Skeletal muscle satellite cell (primary cell): ENCODE results near the gene HOXC10.

Source experiments
- H3K27me3 ChIP-seq: 2 replicates; pipeline ENCODE4 v1.7.0; 2013; ENCODE audit warnings: low read length; ENCODE audit not compliant: control insufficient read depth, insufficient read depth
- H3K36me3 ChIP-seq: 2 replicates; pipeline ENCODE4 v1.7.0; 2013; ENCODE audit warnings: mild to moderate bottlenecking, control low read depth, low read length; ENCODE audit not compliant: insufficient read depth
- H3K4me1 ChIP-seq: 2 replicates; pipeline ENCODE4 v1.7.0; 2013; ENCODE audit warnings: low read length; ENCODE audit not compliant: control insufficient read depth, insufficient read depth
- H3K4me2 ChIP-seq: 2 replicates; pipeline ENCODE4 v1.7.0; 2013; ENCODE audit warnings: mild to moderate bottlenecking, low read length
- H3K4me3 ChIP-seq: 2 replicates; pipeline ENCODE4 v1.7.0; 2013; ENCODE audit warnings: low read length
- H3K9ac ChIP-seq: 2 replicates; pipeline ENCODE4 v1.7.0; 2013; ENCODE audit warnings: mild to moderate bottlenecking, low read depth, low read length, moderate library complexity
- H3K9me3 ChIP-seq: replicated peaks from 2 replicates; pipeline ENCODE4 v1.7.0; 2013; ENCODE audit warnings: mild to moderate bottlenecking, control low read depth, low read length

HOXC10 gene

DNA sequence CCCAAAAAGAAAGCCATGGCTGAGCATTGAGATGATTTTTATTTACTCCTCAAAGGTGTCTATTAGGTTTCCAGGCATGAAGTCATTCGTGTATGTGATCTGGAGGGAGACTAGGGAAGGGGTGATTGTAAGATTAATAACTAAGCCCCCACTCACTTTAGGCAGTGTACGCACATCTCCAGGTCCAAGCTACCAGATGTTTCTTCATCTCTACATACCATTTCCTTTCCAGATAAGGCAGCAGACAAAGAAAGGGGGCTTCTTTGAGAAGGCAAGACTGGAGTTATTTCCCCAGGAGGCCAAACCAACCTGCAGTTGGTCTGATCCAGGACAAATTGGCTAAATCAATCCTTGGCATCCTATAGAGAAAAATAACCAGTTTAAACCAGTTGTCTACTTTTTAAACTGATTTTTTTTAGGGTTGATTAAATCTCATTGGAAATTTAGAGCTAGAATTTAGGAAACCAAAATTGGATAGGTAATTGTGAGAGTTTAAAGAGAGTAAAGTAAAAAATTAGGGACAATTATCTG is 42.4 kb upstream of the HOXC10 start:
- Histone ChIP-seq H3K27me3 (peaks cover under 1% of the 10 kb centered on the region), H3K36me3 (peaks cover 20% of the 10 kb centered on the region), H3K4me1 (peaks cover 21% of the 10 kb centered on the region), H3K4me3 (no peak overlapping the region), H3K4me2 (peak overlapping the region; percentile 18), H3K9me3 (no peaks in the 10 kb centered on the region), H3K9ac (no peak overlapping the region)

DNA sequence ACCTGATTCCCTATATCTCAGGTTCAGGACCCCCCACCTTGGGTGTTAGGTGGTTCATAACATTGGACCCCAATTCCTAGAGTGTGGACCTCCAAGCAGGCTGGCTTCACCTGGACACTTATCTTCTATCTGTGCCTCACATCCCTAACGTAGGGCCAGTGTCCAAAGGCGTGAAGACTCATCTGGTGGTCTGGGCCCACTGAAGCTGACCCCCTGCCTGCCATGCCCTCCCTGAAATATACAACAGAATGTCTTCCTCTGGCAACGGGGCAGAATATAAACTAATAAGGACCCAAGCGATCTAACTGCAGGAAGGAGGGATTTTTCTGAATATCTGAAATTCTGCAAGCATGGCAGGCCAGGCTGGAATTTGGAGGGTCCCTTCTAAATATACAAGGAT is 40.7 kb upstream of the HOXC10 start:
- Histone ChIP-seq H3K4me3 (no peak overlapping the region), H3K4me1 (peaks cover 17% of the 10 kb centered on the region), H3K27me3 (no peaks in the 10 kb centered on the region), H3K9me3 (no peaks in the 10 kb centered on the region), H3K4me2 (no peak overlapping the region), H3K9ac (no peak overlapping the region), H3K36me3 (peaks cover 20% of the 10 kb centered on the region)

DNA sequence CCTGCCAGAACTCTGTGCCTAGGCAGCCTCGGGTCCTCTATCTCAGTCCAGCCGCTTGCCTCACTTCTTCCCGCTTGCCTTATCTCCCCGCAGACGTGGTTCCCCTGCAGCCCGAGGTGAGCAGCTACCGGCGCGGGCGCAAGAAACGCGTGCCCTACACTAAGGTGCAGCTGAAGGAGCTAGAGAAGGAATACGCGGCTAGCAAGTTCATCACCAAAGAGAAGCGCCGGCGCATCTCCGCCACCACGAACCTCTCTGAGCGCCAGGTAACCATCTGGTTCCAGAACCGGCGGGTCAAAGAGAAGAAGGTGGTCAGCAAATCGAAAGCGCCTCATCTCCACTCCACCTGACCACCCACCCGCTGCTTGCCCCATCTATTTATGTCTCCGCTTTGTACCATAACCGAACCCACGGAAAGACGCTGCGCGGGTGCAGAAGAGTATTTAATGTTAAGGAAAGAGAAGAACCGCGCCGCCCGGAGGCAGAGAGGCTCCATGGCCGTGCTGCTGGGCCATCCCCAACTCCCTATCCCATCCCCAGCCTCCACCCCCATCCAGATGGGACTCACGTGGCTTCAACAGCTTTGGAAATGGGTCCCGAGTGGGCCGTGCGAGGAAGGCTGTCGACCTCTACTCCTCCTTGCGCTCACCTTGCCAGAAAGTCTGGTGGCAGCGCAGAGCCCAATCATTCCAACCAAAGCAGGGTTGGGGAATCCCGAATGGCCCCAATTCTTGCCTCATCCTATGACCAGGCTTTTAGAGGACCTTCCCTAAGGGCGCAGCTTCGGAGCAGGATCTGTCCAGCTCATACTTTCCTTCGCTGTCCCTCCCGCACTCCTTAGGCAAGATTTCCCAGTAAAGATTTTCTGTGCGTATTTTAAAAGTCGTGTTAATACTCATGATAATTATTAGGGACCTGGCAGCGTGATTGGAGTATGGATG is 39.8 kb upstream of the HOXC10 start:
- Histone ChIP-seq H3K36me3 (peaks cover 20% of the 10 kb centered on the region), H3K4me2 (no peak overlapping the region), H3K4me3 (no peak overlapping the region), H3K9me3 (no peaks in the 10 kb centered on the region), H3K4me1 (peaks cover 16% of the 10 kb centered on the region), H3K27me3 (peaks cover under 1% of the 10 kb centered on the region), H3K9ac (no peak overlapping the region)

DNA sequence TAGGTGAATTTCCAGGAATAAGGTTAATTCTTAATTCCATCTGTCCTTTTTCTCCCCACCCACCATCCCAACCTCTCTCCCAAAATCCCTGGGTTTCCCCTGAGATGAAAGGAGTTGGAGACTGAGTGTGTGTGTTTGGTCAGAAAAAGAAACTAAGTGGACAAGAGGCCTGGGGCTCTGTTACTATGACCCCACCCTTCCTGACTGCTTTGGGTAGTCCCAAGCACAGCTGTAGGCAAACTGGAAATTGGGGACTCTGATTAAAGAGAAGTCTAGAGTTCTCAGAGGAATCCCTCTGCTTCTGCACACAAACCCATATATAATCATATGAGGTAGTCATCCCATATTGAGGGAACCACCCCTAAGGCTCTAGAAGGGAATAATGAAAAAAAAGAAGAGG is 37.2 kb upstream of the HOXC10 start:
- Histone ChIP-seq H3K27me3 (peaks cover 18% of the 10 kb centered on the region), H3K4me1 (no peaks in the 10 kb centered on the region)

DNA sequence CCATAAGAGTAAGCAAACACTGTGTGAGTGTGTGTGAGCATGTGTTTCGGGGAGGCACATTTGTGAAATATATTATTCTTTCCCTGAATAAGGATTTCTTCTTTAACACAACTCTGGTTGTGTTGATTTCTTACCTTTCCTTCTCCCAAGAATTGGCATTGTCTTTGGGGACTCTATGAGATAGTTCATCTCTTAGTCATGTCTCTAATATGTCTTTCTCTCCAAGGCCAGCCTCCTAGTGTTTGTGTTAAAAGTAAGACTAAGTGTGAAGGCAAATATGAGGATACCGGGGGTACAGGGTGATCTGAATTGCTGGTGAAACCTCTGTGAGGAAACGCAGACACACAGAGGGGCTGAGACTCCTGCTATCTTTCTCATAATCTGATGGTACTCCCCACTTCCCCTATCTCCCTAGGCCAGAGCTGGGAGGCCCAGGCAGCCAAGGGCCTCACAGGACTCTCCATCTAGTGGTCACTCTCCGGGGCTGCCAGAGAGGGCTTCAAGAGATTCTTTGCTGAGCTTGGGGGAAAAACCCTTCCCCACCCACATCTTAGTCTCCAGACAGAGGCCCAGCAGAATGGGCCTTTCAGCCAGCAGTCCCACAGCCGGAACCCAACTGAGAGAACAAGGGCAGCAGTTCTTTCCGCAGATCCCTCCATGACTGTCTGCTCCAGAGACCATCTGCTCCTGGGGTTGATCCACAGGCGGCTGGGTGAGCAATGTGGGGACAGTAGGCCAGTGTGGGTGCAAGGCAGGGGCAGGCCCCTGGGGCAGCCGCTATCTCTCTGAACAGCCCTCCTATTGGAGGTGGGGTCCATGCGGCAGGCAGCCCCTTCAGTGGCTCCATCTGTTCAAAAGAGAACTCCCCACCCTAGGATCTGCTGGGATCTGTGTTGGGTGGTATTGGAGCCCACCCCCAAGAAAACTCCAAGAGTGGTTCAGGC is 36.0 kb upstream of the HOXC10 start:
- Histone ChIP-seq H3K36me3 (peaks cover 20% of the 10 kb centered on the region), H3K27me3 (peaks cover 18% of the 10 kb centered on the region), H3K9ac (no peak overlapping the region), H3K4me1 (no peaks in the 10 kb centered on the region), H3K9me3 (no peaks in the 10 kb centered on the region), H3K4me2 (no peak overlapping the region), H3K4me3 (no peak overlapping the region)

More for the DNA sequence above, 37.2 kb upstream of the HOXC10 start:
- no peak overlapping the region for H3K4me3 ChIP-seq
- no peak overlapping the region for H3K9ac ChIP-seq
- peaks cover 20% of the 10 kb centered on the region for H3K36me3 ChIP-seq
- H3K9me3 ChIP-seq: no peaks in the 10 kb centered on the region
- H3K4me2 ChIP-seq: no peak overlapping the region

DNA sequence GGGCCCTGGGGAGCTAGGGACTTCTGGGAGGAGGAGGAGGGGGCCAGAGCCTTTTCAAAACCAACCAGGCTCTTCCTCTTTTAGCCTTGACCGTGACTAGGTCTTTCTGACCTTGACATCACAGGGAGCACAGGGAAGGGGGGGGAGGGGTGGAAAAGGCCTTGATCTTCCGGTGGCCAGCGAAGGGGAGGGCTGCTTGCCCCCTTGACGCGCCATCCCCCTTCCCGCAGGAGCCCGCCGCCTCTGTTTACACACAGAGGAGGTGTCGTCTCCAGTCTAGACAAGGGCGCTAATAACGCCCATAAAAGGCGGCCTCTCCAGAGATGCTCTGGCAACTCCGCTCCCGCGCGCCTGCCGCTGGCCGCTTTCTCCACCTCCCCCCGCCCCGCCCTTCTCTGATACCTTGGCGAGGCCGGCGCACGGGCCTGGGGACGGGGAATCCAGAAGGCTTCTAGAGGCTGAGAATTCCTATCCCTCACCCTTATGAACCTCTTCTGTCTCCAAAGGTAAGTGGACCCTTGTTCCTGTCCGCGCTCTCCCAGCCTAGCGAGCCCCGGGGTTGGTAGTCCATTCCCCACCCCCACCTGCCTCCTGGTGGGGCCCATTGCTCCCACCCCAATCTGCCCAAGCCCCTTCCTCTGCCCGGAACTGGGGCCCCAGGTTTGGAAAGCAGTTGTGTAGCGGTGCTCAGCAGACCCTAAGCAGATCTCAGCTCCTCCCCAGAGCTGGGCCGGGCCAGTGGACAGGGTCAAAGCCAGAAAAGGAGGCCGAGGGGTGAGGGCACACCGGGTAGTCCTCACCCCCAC is 35.1 kb upstream of the HOXC10 start:
- Histone ChIP-seq H3K27me3 (peaks cover 18% of the 10 kb centered on the region), H3K4me3 (no peak overlapping the region), H3K9ac (no peak overlapping the region), H3K4me1 (peaks cover 1% of the 10 kb centered on the region), H3K9me3 (no peaks in the 10 kb centered on the region), H3K36me3 (peaks cover 17% of the 10 kb centered on the region), H3K4me2 (no peak overlapping the region)

DNA sequence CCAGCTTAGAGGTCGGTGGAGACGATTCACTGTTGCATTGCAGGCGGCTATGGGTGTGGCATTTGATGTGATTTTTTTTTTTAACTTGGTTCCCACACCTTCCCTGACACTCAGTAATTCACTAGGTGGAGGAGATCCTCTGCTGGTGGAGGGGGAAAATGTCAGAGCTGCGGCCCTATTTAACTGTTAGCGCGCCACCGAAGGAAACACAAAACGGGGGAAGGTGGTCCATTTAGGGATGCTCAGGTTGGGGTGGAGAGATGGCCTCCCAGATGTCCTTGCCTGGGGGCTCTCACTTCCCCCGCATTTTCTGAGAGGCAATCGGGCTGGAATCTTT is 34.5 kb upstream of the HOXC10 start:
- H3K4me1 ChIP-seq: peaks cover 4% of the 10 kb centered on the region
- no peak overlapping the region for H3K4me2 ChIP-seq
- no peaks in the 10 kb centered on the region for H3K9me3 ChIP-seq
- peaks cover 18% of the 10 kb centered on the region for H3K27me3 ChIP-seq
- H3K36me3 ChIP-seq: peaks cover 12% of the 10 kb centered on the region
- H3K4me3 ChIP-seq: no peak overlapping the region
- H3K9ac ChIP-seq: no peak overlapping the region

DNA sequence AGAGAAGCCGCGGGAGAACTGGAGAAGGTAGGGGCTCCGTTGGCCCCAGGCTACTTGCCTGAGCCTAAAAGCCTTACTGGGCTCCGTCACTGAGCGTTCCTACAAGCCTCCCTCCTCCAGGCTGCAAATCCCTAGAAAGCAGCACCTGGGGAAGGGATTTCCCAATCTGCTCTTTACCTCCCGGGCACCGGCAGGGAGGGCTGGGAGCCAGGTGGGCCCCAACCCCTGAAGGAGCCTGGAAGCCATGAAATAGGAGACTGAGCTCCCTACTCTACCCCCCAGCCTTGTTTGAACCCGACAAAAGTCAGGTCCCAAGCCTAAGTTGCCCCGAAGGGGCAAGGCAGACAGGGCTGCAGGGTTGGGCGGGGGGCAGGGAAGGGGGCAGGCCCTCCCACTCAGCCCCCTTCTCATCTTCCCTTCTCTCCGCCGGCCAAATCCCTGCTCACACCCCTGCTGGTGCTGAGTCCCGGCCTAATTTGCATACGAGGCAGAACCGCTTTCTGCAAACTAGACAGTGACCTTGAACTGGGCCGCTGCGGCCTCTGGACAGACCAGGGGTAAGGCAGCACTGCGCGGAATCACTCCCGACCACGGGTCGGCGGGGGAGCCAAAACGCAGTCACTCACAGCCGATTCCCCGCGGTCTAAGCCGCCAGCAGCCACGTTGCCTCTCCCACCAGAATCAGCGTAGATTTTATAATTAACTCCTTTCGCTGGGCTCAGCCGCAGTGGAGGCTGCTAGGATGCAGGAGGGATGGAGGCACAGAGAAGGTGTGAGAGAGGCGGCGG is 34.0 kb upstream of the HOXC10 start:
- peaks cover 18% of the 10 kb centered on the region for H3K27me3 ChIP-seq
- no peak overlapping the region for H3K4me3 ChIP-seq
- H3K4me2 ChIP-seq: no peak overlapping the region
- peaks cover 4% of the 10 kb centered on the region for H3K4me1 ChIP-seq
- no peaks in the 10 kb centered on the region for H3K9me3 ChIP-seq
- no peak overlapping the region for H3K9ac ChIP-seq
- peaks cover 6% of the 10 kb centered on the region for H3K36me3 ChIP-seq

DNA sequence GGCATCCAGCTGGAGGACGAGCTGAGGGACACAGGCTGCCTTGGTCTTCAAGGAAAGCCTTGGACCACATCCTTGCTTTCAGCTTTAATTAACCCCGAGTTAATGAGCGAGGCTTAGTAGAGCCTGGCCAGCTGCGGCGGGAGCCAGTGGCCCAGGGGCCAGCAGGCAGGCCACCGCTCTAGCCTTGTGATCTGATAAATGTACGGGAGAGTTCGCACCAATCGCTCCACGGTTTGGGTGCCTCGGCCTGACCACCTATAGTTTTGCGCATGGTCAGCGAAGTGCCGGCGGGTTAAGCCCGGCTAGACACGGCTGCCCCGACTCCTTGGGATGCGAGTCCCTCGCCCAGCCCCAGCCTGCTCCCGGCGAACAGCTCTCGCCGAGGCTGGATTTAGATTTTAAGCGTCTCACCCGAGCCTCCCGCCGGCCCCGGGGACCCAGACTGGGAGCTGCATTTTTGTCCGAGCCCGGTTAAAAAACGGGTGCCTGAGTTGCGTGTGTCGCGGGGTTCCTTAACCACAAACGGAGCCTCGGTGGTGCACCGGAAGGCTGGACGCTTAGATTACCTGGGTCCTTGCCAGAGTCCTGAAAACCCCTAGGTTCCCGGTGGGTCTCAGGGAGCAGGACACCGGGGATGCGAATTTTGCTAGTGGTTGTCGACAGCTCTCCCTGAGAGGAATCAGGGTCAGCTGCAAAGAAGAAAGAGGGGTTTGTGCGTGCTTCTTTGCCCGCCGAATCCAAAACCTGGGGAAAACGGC is 33.2 kb upstream of the HOXC10 start:
- peaks cover 18% of the 10 kb centered on the region for H3K27me3 ChIP-seq
- no peak overlapping the region for H3K4me2 ChIP-seq
- H3K36me3 ChIP-seq: peaks cover under 1% of the 10 kb centered on the region
- H3K4me1 ChIP-seq: peaks cover 11% of the 10 kb centered on the region
- H3K9me3 ChIP-seq: no peaks in the 10 kb centered on the region
- H3K9ac ChIP-seq: no peak overlapping the region
- H3K4me3 ChIP-seq: no peak overlapping the region

DNA sequence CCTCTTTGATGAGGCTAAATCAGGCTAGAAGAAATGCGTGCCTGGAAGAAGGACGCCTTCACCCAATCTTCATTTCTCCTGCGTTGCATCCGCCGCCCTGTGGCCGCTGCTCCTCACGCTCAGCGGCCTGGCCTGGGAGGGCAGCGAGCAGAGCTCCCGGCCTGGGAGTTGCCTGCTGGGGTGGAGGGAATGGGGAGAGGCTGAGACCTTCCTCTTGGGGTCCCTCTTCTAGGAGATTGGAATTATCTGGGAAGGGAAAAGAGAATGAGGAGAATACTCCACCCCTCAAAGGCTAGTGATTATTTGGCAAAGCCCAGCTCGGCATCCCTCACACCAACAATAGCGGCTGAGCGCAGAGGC is 32.6 kb upstream of the HOXC10 start:
- H3K9ac ChIP-seq: no peak overlapping the region
- no peaks in the 10 kb centered on the region for H3K36me3 ChIP-seq
- H3K9me3 ChIP-seq: no peaks in the 10 kb centered on the region
- peaks cover 13% of the 10 kb centered on the region for H3K4me1 ChIP-seq
- H3K27me3 ChIP-seq: peaks cover 18% of the 10 kb centered on the region
- H3K4me3 ChIP-seq: no peak overlapping the region
- no peak overlapping the region for H3K4me2 ChIP-seq
